Uterus (tissue), 4 donors: ENCODE data around the gene PEAK1. TPM values are rescaled to one million over a fixed set of nuclear protein-coding genes. Genes with fewer than 3 reads are reported as not detected.

ENCODE experiments used
- DNase-seq, 2 donors: peaks; one replicate each; pipeline ENCODE4 v3.0.0-alpha.2; 2019 to 2020
- H3K27ac ChIP-seq, 2 donors: fragments of 200-600 bp; sonication (generic); 1 replicate in 1 of 2; 2 replicates in 1 of 2; pipeline ENCODE4 v1.5.1; 2016 to 2018
- H3K27me3 ChIP-seq, 2 donors: fragments of 200-600 bp; sonication (generic); one replicate each; pipeline ENCODE4 v1.5.1; 2018 to 2019; ENCODE audit warnings: control low read depth in 1 of 2
- H3K36me3 ChIP-seq, 2 donors: fragments of 200-600 bp; sonication (generic); one replicate each; pipeline ENCODE4 v1.5.1; 2019; ENCODE audit warnings: control low read depth in 1 of 2
- H3K4me1 ChIP-seq, 2 donors: fragments of 200-600 bp; sonication (generic); one replicate each; pipeline ENCODE4 v1.5.1; 2018 to 2019; ENCODE audit warnings: control low read depth in 1 of 2
- H3K4me3 ChIP-seq, 2 donors: fragments of 200-600 bp; sonication (generic); 1 replicate in 1 of 2; 2 replicates in 1 of 2; pipeline ENCODE4 v1.5.1; 2018 to 2019; ENCODE audit warnings: mild to moderate bottlenecking in 1 of 2
- H3K9me3 ChIP-seq, 2 donors: fragments of 200-600 bp; sonication (generic); one replicate each; pipeline ENCODE4 v1.5.1; 2019; ENCODE audit warnings: control low read depth in 1 of 2
- CTCF ChIP-seq, 4 experiments: fragments of 200-600 bp in 2 of 4; fragments of 450-650 bp in 2 of 4; sonication (generic) in 2 of 4; IDR thresholded peaks; one replicate each; pipeline ENCODE4 v1.5.1; 2016 to 2019; ENCODE audit warnings: antibody characterized with exemption in 4 of 4, mild to moderate bottlenecking in 2 of 4, moderate library complexity in 1 of 4
- POLR2A ChIP-seq, 2 donors: fragments of 450-650 bp; IDR thresholded peaks; one replicate each; pipeline ENCODE4 v1.6.1; 2016; ENCODE audit warnings: antibody characterized with exemption in 2 of 2, mild to moderate bottlenecking in 1 of 2, moderate library complexity in 1 of 2
- intact Hi-C: fragments of 100-400 bp; cut with DNase I; formaldehyde crosslinking; loops from one replicate; pipeline ENCODE4 v1.15.1; 2023; ENCODE audit warnings: low total_unique reads
- total RNA-seq, 4 donors: library from RNA; depleted of rRNA in 3 of 4; stranded (reverse); fragments of >200 nt in 3 of 4; gene quantifications; one replicate each; pipeline versions ENCODE4 v1.1.0 to v1.2.4, GENCODE V29; 2014 to 2023
- donor health status: DM: yes; HTN: yes; CAD: no.

PEAK1 gene
- total RNA-seq, 4 donors from 2014 or later = 14.4 to 87.3 (median 43.5) TPM

- H3K27ac ChIP-seq = no peak overlapping the region
- H3K9me3 ChIP-seq = no peaks in the 10 kb centered on the region
- peaks cover 0 to 5% of the 10 kb centered on the region in 2 donors for H3K4me1 ChIP-seq
- H3K27me3 ChIP-seq = no peaks in the 10 kb centered on the region
- no peaks in the 10 kb centered on the region for H3K36me3 ChIP-seq
- TF ChIP-seq CTCF (IDR thresholded peaks at IDR 0.05) = no peak
- TF ChIP-seq POLR2A (IDR thresholded peaks at IDR 0.05) = no peak
- no peak for DNase-seq
- intact Hi-C loops = no loop called here
- no peak overlapping the region for H3K4me3 ChIP-seq
These were observed 355.2 kb downstream of the PEAK1 start for GRCh38 chr15:77064539-77065308.

GRCh38 chr15:77064063-77064462, 355.8 kb downstream of the PEAK1 start:
- TF ChIP-seq CTCF (IDR thresholded peaks at IDR 0.05) (no peak), POLR2A (IDR thresholded peaks at IDR 0.05) (no peak)
- DNase-seq = no peak
- H3K9me3 ChIP-seq = no peaks in the 10 kb centered on the region
- H3K27ac ChIP-seq = no peak overlapping the region
- H3K4me3 ChIP-seq = no peak overlapping the region
- H3K36me3 ChIP-seq = no peaks in the 10 kb centered on the region
- peaks cover 0 to 6% of the 10 kb centered on the region in 2 donors for H3K4me1 ChIP-seq
- intact Hi-C loops = no loop called here
- no peaks in the 10 kb centered on the region for H3K27me3 ChIP-seq

GRCh38 chr15:77063249-77063648, 356.7 kb downstream of the PEAK1 start:
- H3K36me3 ChIP-seq = no peaks in the 10 kb centered on the region
- TF ChIP-seq POLR2A (IDR thresholded peaks at IDR 0.05) (no peak), CTCF (IDR thresholded peaks at IDR 0.05) (no peak)
- H3K27me3 ChIP-seq = no peaks in the 10 kb centered on the region
- no peak for DNase-seq
- no peak overlapping the region for H3K27ac ChIP-seq
- H3K9me3 ChIP-seq = no peaks in the 10 kb centered on the region
- peaks cover 0 to 6% of the 10 kb centered on the region in 2 donors for H3K4me1 ChIP-seq
- no peak overlapping the region for H3K4me3 ChIP-seq
- intact Hi-C loops = no loop called here

GRCh38 chr15:77060546-77060945, 359.4 kb downstream of the PEAK1 start:
- intact Hi-C loops = no loop called here
- H3K27me3 ChIP-seq = no peaks in the 10 kb centered on the region
- no peaks in the 10 kb centered on the region for H3K36me3 ChIP-seq
- no peak overlapping the region for H3K4me3 ChIP-seq
- H3K9me3 ChIP-seq = no peaks in the 10 kb centered on the region
- H3K4me1 ChIP-seq = peaks cover 0 to 6% of the 10 kb centered on the region in 2 donors
- TF ChIP-seq CTCF (IDR thresholded peaks at IDR 0.05) (no peak), POLR2A (IDR thresholded peaks at IDR 0.05) (no peak)
- no peak overlapping the region for H3K27ac ChIP-seq
- DNase-seq = no peak

- no peak for DNase-seq
- H3K27me3 ChIP-seq = no peaks in the 10 kb centered on the region
- H3K9me3 ChIP-seq = no peaks in the 10 kb centered on the region
- no peak overlapping the region for H3K4me3 ChIP-seq
- no peak overlapping the region for H3K27ac ChIP-seq
- TF ChIP-seq POLR2A (IDR thresholded peaks at IDR 0.05) (no peak), CTCF (IDR thresholded peaks at IDR 0.05) (no peak)
- intact Hi-C loops = no loop called here
- H3K4me1 ChIP-seq = peaks cover 0 to 6% of the 10 kb centered on the region in 2 donors
- H3K36me3 ChIP-seq = no peaks in the 10 kb centered on the region
These were observed 360.0 kb downstream of the PEAK1 start for GRCh38 chr15:77059786-77060361.
